DND-41 (cell line): ENCODE results near the gene UCKL1.

Source experiments
- EZH2 ChIP-seq: IDR thresholded peaks from 3 replicates; pipeline ENCODE4 v1.6.1; 2012; ENCODE audit warnings: borderline replicate concordance, low read depth, mild to moderate bottlenecking, moderate library complexity, low read length, inconsistent platforms; ENCODE audit not compliant: severe bottlenecking
- TF ChIP-seq, protein P1 (sequence below): IDR thresholded peaks from 2 replicates; pipeline ENCODE4 v1.5.1; 2012; ENCODE audit warnings: borderline replicate concordance, low read length, moderate library complexity, mild to moderate bottlenecking; ENCODE audit not compliant: poor library complexity, severe bottlenecking; ENCODE audit errors: extremely low read depth

DNA sequence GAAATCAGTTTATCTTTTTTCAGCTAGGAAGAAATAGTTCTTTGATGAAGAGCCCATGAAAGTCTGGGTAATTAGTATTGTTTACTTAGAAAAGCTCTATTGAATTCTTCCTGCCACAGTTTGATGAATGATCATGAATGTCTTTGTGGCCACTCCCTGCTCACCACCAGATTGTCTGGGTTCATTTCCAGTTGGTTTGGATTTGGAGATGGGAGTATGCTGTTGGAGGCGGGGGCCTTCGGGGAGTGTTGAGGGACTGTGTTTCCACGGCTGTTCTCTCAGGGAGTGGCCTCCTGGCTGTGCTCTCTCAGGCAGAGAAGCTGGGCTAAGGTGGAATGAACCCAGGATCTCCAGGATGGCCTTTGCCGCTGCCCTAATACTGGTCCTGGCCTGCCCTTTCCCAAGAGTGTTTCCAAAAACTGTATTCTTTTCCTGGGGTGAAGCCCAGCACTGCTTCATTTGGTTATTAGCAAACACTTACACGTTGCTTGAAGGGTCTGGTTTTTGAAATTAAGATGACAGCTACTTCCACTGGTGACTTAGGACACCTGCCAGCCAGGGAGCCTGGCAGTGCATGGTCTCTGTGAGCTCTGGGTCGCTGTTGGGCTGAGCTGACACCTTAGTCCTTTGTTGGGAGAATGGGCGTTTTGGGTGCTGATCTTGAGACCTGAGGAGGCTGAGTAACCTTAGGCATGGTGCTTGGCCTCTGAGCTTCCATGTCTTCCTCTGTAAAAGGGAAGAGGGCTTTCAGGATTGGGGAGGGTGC, 47.9 kb upstream of the UCKL1 start:
- TF ChIP-seq, protein P1, sequence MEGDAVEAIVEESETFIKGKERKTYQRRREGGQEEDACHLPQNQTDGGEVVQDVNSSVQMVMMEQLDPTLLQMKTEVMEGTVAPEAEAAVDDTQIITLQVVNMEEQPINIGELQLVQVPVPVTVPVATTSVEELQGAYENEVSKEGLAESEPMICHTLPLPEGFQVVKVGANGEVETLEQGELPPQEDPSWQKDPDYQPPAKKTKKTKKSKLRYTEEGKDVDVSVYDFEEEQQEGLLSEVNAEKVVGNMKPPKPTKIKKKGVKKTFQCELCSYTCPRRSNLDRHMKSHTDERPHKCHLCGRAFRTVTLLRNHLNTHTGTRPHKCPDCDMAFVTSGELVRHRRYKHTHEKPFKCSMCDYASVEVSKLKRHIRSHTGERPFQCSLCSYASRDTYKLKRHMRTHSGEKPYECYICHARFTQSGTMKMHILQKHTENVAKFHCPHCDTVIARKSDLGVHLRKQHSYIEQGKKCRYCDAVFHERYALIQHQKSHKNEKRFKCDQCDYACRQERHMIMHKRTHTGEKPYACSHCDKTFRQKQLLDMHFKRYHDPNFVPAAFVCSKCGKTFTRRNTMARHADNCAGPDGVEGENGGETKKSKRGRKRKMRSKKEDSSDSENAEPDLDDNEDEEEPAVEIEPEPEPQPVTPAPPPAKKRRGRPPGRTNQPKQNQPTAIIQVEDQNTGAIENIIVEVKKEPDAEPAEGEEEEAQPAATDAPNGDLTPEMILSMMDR: no peak
- TF ChIP-seq EZH2: no peak
